GM23338 (cell line): ENCODE results near the gene SEMA4D. TPM values are rescaled to one million over a fixed set of nuclear protein-coding genes. Genes with fewer than 3 reads are reported as not detected.

Source experiments
- ATAC-seq: fragments of 200-7000 bp; cut with Tn5 transposase; 3 replicates; pipeline ENCODE4 v1.9.1; 2020
- DNase-seq: peaks from one replicate; pipeline ENCODE4 v3.0.0-alpha.2; 2015; ENCODE audit warnings: low spot score
- H2AFZ ChIP-seq: fragments of 200-600 bp; sonication (generic); 2 replicates; pipeline ENCODE4 v1.8.0; 2016; ENCODE audit warnings: antibody characterized with exemption, mild to moderate bottlenecking, moderate library complexity
- H3F3A ChIP-seq: fragments of 200-600 bp; sonication (generic); replicated peaks from 2 replicates; pipeline ENCODE4 v1.8.0; 2017; ENCODE audit warnings: antibody characterized with exemption, mixed run types, low read depth
- H3K27ac ChIP-seq: fragments of 200-600 bp; sonication (generic); 2 replicates; pipeline ENCODE4 v1.6.1; 2016; ENCODE audit warnings: low read depth
- H3K27me3 ChIP-seq: fragments of 200-600 bp; sonication (generic); 2 replicates; pipeline ENCODE4 v1.8.0; 2016; ENCODE audit warnings: mild to moderate bottlenecking, mixed run types, moderate library complexity; ENCODE audit not compliant: insufficient read depth
- H3K36me3 ChIP-seq: fragments of 200-600 bp; sonication (generic); 2 replicates; pipeline ENCODE4 v1.8.0; 2016; ENCODE audit warnings: mild to moderate bottlenecking; ENCODE audit not compliant: insufficient read depth
- H3K4me1 ChIP-seq: fragments of 200-600 bp; sonication (generic); 2 replicates; pipeline ENCODE4 v1.8.0; 2016; ENCODE audit warnings: mild to moderate bottlenecking, moderate library complexity; ENCODE audit not compliant: insufficient read depth
- H3K4me2 ChIP-seq: fragments of 200-600 bp; sonication (generic); 2 replicates; pipeline ENCODE4 v1.7.1; 2017; ENCODE audit warnings: mixed run types
- H3K4me3 ChIP-seq: fragments of 200-600 bp; sonication (generic); 2 replicates; pipeline ENCODE4 v1.6.1; 2016; ENCODE audit warnings: mixed run types
- H3K79me2 ChIP-seq: fragments of 200-600 bp; sonication (generic); replicated peaks from 2 replicates; pipeline ENCODE4 v1.8.0; 2017; ENCODE audit warnings: mild to moderate bottlenecking; ENCODE audit not compliant: insufficient read depth
- H3K9me2 ChIP-seq: fragments of 200-600 bp; sonication (generic); 2 replicates; pipeline ENCODE4 v1.8.0; 2017; ENCODE audit not compliant: insufficient read depth
- H4K20me1 ChIP-seq: fragments of 200-600 bp; sonication (generic); replicated peaks from 2 replicates; pipeline ENCODE4 v1.8.0; 2017; ENCODE audit warnings: mild to moderate bottlenecking; ENCODE audit not compliant: insufficient read depth
- H3K27ac Mint-ChIP-seq: 2 replicates; pipeline ENCODE4 v1.8.0; 2020; ENCODE audit warnings: inconsistent platforms, mild to moderate bottlenecking, moderate library complexity, mixed read lengths
- H3K27me3 Mint-ChIP-seq: 3 replicates; pipeline ENCODE4 v1.8.0; 2022; ENCODE audit warnings: low read depth, mild to moderate bottlenecking, moderate library complexity, mixed read lengths, inconsistent platforms; ENCODE audit not compliant: insufficient read depth, poor library complexity
- H3K36me3 Mint-ChIP-seq: 3 replicates; pipeline ENCODE4 v1.8.0; 2021; ENCODE audit warnings: low read depth, mild to moderate bottlenecking, inconsistent platforms, moderate library complexity, mixed read lengths
- H3K4me1 Mint-ChIP-seq: 3 replicates; pipeline ENCODE4 v1.8.0; 2020; ENCODE audit warnings: mild to moderate bottlenecking, inconsistent platforms, mixed read lengths
- H3K4me3 Mint-ChIP-seq: 3 replicates; pipeline ENCODE4 v1.8.0; 2021; ENCODE audit warnings: moderate library complexity, mild to moderate bottlenecking, inconsistent platforms, mixed read lengths
- H3K9me3 Mint-ChIP-seq: 3 replicates; pipeline ENCODE4 v1.8.0; 2020; ENCODE audit warnings: moderate library complexity, mild to moderate bottlenecking, inconsistent platforms, mixed read lengths
- CREB1 ChIP-seq: fragments of 250-450 bp; sonication (Bioruptor Pico); IDR thresholded peaks from 2 replicates; pipeline ENCODE4 v1.5.0; 2020; ENCODE audit warnings: low read depth, mild to moderate bottlenecking, moderate library complexity
- CTCF ChIP-seq, 2 experiments: fragments of 200-600 bp in 1 of 2; sonication (generic) in 1 of 2; conservative IDR thresholded peaks; 2 replicates each; pipeline versions ENCODE4 v1.5.1 to v1.6.1; 2016 to 2017; ENCODE audit warnings: antibody characterized with exemption in 2 of 2, low read depth in 2 of 2, mild to moderate bottlenecking in 2 of 2, moderate library complexity in 1 of 2
- ETS1 ChIP-seq: IDR thresholded peaks from 2 replicates; pipeline ENCODE4 v1.6.1; 2016; ENCODE audit warnings: antibody characterized with exemption
- EZH2 ChIP-seq: fragments of 200-600 bp; sonication (generic); IDR thresholded peaks from one replicate; pipeline ENCODE4 v1.8.0; 2017; ENCODE audit warnings: antibody characterized with exemption, mild to moderate bottlenecking, low read depth; ENCODE audit not compliant: unreplicated experiment
- POLR2AphosphoS5 ChIP-seq: IDR thresholded peaks from 2 replicates; pipeline ENCODE4 v1.6.1; 2016; ENCODE audit warnings: antibody characterized with exemption, low read depth
- REST ChIP-seq: IDR thresholded peaks from one replicate; pipeline ENCODE4 v1.6.1; 2018; ENCODE audit warnings: antibody characterized with exemption; ENCODE audit not compliant: unreplicated experiment
- ZNF462 ChIP-seq: fragments of 250-450 bp; sonication (Bioruptor Pico); IDR thresholded peaks from 2 replicates; pipeline ENCODE4 v1.5.0; 2020; ENCODE audit warnings: mild to moderate bottlenecking, moderate library complexity
- polyA plus RNA-seq: library from polyadenylated mRNA; unstranded; fragments of >200 nt; fragmentation: Nextera tagmentation; extraction: Ambion mirVana; gene quantifications from 2 replicates; pipeline ENCODE4 v1.2.1, GENCODE V29; 2016
- total RNA-seq: library from RNA; depleted of rRNA; stranded (reverse); fragments of >200 nt; shearing (Covaris generic); gene quantifications from 2 replicates; pipeline ENCODE4 v1.2.3, GENCODE V29; 2014

SEMA4D gene
- total and polyA plus RNA-seq, 2 experiments from 2014 or later, result 19.3 to 63.0 TPM

GRCh38 chr9:89410641-89411350 is 87.1 kb downstream of the SEMA4D start:
- Histone ChIP-seq H3K9me2 (no peaks in the 10 kb centered on the region), H3K4me3 (no peak overlapping the region), H3K79me2 (peaks cover 51% of the 10 kb centered on the region), H4K20me1 (peaks cover 24% of the 10 kb centered on the region), H3K27me3 (no peaks in the 10 kb centered on the region), H3K36me3 (no peaks in the 10 kb centered on the region; the same call in 1 of the 2 replicates), H2AFZ (no peak overlapping the region), H3K4me2 (no peak overlapping the region), H3K27ac (peak overlapping the region; percentile 67), H3F3A (peaks cover 8% of the 10 kb centered on the region), H3K4me1 (peaks cover 30% of the 10 kb centered on the region)
- H3K27me3 Mint-ChIP-seq, result peaks cover 15% of the 10 kb centered on the region
- peaks cover 56% of the 10 kb centered on the region for H3K4me1 Mint-ChIP-seq
- ATAC-seq, result peak; percentile 16; the same call in 1 of the 3 replicates
- peak overlapping the region; percentile 27; the same call in 1 of the 2 replicates for H3K27ac Mint-ChIP-seq
- peak; percentile 54 for DNase-seq
- H3K36me3 Mint-ChIP-seq, result peaks cover 16% of the 10 kb centered on the region; the same call in 1 of the 3 replicates
- TF ChIP-seq CTCF (conservative IDR thresholded peaks at IDR 0.05; ENCODE audit: low read depth in 2 of 2), result peak; percentile 25 to 48; a peak in 3 of 4 replicates
- TF ChIP-seq POLR2AphosphoS5, result no peak
- H3K4me3 Mint-ChIP-seq, result no peak overlapping the region
- H3K9me3 Mint-ChIP-seq, result peaks cover 4% of the 10 kb centered on the region; the same call in 2 of the 3 replicates

DNA sequence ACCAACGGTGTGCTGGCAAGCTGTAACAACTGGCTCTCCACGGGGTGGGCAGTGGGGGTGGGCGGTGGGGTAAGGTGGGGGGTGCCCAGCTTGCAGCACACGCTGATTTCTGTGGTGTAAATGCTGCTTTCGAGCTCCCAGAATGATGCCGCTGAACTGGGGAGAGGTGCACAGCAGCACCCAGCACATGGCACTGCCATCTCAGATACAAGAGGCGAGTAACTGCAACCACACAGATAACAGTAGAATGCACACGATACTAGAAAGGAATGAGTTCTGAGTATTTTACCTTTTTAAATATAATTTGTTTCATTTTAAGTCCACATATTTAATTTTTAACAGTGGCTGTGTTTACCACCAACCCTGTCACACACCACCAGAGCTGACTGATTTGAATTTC is 87.9 kb downstream of the SEMA4D start:
- H3K27ac ChIP-seq, result no peak overlapping the region
- Mint-ChIP-seq H3K4me1 (peaks cover 52% of the 10 kb centered on the region), H3K27me3 (peaks cover 15% of the 10 kb centered on the region), H3K9me3 (peaks cover 4% of the 10 kb centered on the region; the same call in 2 of the 3 replicates), H3K4me3 (no peak overlapping the region), H3K36me3 (peaks cover 19% of the 10 kb centered on the region; the same call in 1 of the 3 replicates), H3K27ac (no peak overlapping the region)
- ATAC-seq (no peak), DNase-seq (no peak)
- H3K79me2 ChIP-seq, result peaks cover 45% of the 10 kb centered on the region
- H3K4me3 ChIP-seq, result no peak overlapping the region
- no peaks in the 10 kb centered on the region for H3K27me3 ChIP-seq
- peaks cover 17% of the 10 kb centered on the region for H4K20me1 ChIP-seq
- no peak overlapping the region for H2AFZ ChIP-seq
- H3K9me2 ChIP-seq, result no peaks in the 10 kb centered on the region
- H3K4me2 ChIP-seq, result no peak overlapping the region
- H3K4me1 ChIP-seq, result peaks cover 30% of the 10 kb centered on the region
- H3F3A ChIP-seq, result peaks cover 8% of the 10 kb centered on the region
- H3K36me3 ChIP-seq, result no peaks in the 10 kb centered on the region; the same call in 1 of the 2 replicates
- TF ChIP-seq POLR2AphosphoS5 (no peak), ETS1 (no peak), CREB1 (CRISPR knock-in tag) (no peak), REST (no peak), ZNF462 (CRISPR knock-in tag) (no peak), EZH2 (no peak)
